ENCODE measurements around the gene GRIA1.

Gene GRIA1

DNA sequence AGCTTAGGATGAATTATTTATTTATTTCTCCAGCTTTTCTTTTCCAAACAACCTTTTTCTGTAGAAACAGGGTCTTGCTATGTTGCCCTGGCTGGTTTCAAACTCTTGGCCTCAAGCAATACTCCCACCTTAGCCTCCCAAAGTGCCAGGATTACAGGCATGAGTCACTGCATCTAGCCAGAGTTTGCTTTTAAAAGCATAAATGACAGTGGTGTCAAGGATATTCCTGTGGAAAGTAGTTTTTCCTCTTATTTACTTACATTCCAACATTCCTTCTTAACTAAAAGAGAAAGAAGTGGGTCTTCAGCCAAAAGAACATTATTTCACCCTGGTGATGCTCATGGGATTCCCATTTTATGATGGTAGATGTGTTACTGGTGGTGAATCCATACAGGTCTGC is 62.4 kb downstream of the GRIA1 start:
- DNase-seq, result no peak

DNA sequence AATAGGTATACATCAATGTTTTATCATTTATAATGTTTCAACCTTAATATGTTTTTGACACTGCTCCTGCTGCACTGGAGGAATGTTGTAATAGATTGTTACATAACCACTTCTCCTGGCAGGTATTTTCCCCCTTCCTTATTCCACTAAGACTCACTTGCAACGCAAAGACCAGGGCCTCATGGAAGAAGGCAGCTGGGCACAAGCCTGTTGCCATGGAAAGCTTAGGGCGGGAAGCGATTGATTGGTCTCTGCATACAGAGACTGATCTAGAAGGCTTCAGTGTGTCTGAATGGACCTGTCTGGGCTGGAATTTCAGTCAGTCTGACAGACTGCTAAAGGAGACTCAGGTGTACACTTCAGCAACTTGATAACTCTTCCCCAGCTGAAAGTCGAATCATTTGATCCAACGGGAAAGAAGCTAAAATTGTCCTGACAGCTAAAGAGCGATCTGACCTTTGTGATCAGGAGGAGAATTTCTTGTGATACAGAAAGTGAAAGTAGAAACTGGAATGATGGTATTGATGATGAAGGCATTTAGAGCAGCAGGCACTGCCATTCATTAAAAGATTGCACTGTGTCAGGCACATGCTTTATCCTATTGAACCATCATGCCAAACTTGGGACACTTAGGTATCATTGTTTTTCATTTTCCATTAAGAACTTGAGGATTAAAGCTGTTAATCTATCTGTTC is 65.1 kb downstream of the GRIA1 start:
- no peak for DNase-seq

DNA sequence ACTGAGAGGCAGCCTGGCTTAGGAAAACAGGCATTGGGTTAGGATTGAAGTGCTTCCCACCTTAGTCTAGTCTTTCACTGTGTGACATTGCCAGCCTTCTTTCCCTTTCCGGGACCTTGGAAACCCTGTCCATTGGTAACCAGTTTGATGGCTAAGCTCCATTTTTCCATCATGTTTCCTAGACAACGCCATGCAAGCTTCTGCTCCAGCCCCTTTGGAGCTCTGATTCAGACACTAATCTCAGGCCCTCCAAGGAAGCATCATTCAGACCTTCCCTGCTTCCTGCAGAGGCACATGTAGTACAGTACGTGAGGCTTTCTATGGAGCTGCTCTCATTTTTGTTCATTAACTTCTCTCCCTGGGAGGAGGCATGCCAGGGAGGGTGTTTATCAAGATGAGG is 68.5 kb downstream of the GRIA1 start:
- DNase-seq, result no peak

DNA sequence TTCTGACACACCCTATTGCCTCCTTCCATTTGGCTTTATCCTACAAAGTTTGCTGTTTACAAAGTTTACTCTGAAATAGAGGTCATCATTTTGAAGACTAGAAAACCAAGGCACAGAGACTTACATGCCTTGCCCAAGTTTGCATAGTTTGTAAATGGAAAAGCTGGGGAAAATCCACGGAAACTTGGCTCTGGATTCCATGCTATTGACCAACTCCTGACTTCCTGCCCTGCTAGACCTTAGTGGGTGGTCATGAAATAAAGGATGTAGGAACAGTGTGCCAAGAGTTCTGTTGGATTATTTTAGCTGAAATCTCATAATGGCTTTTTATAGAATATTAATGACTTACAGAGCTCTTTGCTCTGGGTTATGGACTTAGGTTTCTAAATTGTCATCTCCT is 69.5 kb downstream of the GRIA1 start:
- no peak for DNase-seq

DNA sequence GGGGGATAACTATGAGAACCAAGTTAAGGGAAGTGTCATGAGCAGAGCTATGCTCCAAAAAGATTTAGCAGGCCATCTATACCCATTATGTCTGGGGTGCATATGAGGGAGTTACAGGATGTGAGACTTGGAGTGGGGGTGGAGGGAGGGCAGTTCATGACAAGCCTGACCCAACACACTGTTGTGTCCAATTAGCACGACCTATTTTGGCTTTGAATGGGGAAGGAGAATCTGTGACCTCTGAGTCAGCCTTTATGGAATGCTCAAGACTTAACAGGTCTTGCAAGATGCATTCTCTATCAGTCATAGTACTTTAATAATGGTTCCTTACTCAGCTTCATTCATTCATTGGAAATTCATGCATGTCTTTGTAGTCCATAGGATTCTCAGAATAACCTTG is 71.7 kb downstream of the GRIA1 start:
- peak; percentile 82 for DNase-seq

DNA sequence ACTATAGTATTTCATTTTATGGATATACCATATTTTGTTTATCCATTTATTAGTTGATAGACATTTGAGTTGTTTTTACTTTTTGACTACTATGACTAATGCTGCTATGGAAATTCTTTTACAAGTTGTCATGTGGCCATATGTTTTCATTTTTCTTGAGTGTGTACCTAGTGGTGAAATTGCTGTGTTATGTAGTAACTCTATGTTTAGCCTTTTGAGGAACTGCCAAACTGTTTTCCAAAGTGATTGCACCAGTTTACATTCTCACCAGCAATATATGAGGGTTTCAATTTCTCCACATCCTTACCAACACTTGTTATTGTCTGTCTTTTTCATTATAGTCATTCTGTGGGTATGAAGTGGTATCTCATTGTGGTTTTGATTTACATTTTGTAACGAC is 75.4 kb downstream of the GRIA1 start:
- DNase-seq, result no peak

DNA sequence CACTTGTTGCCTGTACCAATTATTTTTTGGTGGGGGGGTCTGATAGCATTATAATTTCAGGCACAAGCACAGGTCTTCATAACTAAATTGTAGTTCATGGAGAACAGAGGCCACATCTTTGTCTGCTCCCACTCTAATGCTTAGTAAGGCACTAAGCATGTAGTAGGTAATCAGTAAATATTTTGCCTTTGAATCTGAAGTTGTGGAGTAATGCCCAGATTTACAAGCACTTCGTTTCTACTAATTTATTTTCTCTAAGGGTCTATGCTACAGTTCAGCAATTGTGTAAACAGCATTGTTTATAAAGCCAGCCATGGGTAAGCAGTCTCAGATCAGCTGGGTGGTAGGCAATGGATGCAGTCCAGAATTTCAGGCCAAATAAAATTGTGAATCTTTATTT is 78.6 kb downstream of the GRIA1 start:
- DNase-seq, result no peak

DNA sequence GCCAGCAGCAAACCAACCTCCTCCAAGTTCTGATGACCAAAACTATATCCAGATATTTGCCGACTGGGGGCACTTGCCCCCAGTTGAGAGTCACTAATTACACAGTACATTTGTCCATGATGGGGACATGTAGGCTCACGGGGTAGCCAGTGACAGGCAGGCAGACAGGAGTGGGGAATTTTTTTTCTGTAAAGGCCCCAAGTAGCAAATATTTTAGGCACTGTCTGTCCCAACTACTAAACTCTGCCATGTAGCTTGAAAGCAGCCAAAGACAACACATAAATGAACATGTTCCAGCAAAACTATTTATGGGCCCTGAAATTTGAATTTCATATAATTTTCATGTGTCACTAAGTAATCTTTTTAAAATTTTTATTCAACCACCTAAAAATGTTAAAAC is 80.7 kb downstream of the GRIA1 start:
- DNase-seq, result no peak

DNA sequence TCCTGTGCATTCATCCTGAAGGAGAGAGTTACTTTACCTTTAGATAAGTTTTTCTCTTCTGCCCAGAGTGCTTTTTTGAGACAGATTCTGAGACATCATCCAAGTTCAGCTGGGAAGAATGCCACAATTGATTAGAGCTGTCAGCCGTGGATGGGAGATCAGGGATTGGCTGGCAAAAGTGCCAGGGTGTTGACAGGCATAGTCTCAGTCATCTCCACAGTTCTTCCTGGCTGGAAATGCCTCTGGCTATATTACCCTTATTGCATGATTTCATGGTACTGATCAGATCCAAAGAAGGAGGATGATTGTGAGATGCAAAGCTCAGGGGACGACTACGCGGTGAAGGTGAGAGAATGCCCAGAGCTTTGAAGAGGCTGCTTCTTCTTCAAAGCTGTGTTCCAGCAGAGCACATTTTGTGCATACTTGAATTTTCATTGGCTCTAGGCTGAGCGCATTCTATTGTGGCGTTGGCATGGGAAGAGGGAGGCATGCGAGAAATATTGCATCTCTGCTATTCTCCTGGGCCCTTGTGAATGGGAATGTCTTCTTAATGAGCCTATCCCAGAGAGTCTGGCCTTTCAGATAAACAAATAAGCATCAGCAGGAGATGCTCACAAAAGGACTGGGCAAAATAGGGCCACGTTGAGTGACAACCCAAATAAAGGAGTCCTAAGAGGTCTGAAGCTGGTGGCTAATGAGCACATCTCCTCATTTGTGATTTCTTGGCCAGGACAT is 82.1 kb downstream of the GRIA1 start:
- DNase-seq, result no peak

DNA sequence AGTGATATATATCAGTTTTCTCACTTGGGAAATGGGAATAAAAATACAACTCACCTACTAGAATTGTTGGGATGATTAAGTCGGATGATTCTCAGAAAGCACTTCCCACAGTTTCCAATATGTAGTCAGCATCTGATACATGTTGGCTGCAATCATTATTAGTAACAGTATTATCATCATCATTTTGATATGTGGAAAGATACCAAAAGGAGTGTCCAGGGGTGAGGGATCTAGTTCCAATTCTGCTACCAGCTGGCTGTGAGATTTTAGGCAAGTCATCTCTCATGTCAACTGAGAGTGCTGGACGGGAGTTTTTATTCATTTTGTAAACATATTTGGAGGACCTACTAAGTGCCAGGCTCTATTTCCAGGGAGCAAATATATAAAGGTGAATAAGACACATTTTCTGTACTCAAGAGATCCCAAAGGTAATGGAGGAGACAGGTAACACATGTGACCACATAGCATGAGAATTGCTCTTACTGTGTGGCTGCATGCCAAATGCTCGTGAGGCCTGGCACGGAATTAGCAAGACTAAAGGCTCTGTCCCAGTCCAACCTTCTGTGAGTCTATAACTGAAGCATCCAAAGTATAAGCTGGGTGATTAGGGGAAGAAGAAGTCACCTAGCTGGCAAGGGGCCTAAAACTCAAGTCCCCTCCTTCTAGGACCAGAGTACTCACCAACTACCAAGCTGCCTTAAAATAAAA is 83.0 kb downstream of the GRIA1 start:
- DNase-seq, result no peak

DNA sequence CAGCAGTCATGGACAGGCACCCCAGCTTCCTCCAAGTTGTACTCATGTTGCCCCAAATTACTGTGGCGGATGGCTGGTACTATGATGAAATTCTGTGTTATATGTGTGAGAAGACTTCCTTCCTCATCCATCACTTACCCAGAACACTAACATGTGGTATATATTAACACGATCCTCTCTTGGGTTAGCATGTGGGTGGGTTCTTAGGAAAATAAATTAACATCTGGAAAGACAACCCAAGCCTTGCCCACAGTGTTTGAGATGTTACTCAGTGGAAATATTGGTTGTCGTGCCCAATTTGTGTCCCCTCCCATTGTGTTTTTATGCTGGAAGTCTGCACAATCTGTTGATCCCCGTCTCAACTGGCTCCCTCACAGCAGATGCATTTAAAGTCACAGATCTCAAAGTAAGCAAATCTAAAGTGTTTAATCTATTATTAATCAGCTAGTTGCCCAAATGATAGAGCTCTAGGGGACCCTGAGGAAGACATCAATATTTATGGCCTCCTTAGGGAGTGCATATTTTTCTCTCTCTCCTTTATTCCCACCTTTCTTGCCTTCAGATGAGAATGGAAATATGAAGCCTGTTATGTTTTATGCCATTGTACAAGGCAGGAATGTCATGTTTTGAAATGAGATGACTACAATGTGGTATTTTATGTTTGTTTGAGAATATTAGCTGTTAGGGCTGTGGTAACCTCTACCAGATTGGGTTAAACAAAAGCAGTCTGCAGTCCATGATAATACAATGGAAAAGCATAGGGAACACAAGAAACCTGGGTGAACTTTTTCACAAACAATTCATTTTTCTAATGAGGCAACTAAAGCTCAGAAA is 93.9 kb downstream of the GRIA1 start:
- no peak for DNase-seq

DNA sequence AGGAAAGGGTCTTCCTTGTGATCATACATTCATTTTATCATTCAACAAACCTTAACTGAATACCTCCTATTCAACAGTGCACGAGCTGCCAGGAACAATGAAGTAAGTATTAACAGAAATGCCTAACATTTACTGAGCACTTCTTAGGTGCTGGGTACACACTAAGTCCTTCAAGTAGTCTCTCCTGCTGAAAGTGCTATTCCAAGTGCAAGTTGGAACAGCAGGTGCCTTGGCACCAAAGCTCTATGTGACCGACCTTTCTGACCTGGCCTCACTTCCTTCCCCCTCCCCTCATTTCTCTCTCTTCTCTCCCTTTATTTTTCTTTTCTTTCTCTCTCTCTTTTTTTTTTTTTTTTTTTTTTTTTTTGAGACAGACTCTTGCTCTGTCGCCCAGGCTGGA is 94.5 kb downstream of the GRIA1 start:
- no peak for DNase-seq

DNA sequence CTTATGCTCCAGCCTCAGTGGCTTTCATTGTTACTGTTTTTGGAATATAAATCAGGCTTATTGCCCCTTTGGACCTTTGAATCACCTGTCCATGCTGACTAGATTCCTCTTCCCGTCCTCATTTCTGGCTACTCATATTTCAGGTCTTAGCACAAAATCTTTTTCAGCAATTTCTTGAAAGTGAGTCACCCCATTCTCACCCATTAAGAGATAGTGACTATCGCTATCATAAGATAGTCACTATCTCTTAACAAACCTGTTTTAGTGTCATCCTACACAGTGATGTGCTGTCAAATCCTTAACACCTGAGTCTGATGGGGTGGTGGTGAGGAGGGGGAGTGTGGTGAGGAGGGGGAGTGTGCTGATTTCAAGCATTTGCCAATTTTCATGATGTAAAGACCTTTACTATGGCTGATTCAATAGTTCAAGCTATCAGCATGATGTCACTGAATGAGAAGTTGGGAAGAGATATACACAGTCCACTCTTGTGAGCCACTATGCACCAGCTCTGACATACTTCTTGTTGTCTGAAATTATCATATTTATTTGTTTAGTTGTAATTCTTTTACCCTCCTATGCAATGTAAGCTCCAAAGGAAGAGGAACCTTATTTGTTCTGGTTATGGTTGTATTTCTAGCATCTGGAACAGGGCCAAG is 95.3 kb downstream of the GRIA1 start:
- no peak for DNase-seq

DNA sequence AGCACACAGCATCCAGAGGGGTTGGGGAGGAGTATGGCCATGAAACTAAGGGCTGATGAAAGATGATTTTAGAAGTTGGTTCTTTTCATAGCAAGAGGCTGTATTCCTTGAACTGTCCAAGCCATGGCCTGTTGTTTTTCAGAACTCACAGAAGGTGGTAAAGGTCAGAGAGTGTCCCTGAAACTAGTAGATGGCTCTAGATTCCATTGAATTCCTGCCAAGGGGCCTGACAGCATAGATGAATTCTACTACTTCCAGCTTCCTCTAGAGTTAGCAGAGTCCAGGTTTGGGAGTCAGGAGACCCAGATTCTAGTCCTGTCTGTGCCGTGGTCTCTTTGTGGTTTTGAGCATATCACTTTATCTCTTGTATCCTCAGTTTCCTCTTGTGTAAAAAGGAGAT is 101.6 kb downstream of the GRIA1 start:
- DNase-seq, result no peak

DNA sequence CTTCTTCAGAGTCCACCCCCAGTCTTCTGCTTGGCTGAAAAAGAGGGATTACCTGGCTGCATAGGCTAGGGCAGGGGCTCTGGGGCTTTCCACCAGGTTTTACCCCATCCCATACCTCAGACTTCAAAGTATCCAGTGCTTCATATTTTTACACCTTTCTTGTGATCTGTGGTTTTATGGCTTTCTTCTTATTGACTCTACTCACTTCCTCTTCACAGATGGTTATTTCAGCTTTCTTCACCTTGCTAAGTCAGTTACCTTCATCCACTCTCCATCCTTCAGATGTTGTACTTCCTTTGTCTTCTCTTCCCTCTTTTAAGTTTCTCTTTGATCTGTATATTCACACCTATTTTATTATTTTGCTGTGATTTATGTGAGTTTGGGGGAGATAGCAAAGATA is 104.3 kb downstream of the GRIA1 start:
- DNase-seq, result no peak

DNA sequence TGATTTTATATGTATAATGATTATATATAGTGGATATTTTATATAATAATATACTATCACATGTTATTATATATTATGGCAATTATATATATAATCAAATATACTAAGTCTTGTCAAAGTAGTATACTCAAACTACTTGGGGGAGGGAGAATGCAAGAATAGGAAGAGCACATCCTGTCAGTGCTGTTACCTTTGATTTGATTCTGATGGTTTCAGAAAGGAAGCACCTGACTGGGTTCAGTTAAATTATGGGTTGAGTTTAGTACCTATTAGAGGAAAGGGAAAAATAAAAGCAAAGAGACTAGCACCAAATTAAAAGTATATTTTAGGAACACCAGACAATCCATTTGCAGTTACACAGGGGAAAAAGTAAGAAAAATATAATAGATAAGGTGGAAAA is 107.6 kb downstream of the GRIA1 start:
- no peak for DNase-seq

DNA sequence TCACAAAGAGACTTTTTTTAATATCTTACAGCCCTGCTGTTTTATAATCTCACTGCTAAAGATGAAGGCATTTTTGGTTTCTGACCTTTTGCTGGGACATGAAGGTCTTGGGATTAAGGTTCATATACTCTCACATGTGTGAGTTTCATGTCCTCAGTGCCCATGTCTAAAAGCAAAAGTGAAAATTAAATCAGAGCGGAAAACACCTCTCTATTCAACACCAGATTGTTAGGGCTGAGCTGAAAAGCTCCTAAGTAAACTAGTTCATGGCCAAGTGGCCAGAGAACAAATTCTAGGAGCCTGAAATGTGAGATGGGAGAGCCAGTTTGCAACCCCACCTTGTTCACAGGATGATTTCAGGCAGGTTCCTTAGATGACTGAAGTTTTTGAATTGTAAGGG is 110.9 kb downstream of the GRIA1 start:
- no peak for DNase-seq

DNA sequence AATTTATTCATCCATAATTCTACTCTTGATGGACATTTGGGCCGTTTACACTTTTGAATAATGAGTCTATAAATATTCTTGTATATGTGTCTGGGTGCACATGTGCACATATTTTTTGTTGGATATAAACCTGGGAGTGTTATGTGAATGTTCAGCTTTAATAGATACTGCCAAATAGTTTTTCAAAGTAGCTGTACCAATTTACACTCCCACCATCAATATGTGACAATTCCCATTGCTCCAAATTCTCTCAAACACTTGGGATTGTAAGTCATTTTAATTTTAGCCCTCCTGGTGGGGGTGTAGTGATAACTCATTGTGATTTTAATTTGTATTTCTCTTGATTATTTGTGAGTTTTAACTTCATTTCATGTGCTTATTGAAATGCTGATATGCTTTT is 114.9 kb downstream of the GRIA1 start:
- DNase-seq, result no peak

DNA sequence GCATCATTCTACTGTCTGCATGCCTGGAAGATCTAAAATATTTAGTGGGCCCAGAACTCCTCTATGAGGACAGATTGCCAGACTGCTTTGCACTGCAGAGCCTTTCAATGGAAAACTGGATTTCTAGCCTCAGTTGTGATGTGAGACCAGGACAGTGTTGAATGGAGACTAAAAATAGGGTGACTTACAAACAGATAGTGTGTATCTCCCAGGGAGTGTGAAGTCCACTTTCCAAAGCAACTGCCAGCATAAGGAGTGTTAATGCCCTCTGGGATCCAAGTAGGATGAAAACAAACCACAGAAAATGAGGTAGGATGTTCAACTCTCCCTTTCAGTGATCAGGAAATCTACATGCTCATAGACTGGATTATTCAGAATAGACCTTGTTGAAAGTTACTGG is 119.5 kb downstream of the GRIA1 start:
- no peak for DNase-seq

DNA sequence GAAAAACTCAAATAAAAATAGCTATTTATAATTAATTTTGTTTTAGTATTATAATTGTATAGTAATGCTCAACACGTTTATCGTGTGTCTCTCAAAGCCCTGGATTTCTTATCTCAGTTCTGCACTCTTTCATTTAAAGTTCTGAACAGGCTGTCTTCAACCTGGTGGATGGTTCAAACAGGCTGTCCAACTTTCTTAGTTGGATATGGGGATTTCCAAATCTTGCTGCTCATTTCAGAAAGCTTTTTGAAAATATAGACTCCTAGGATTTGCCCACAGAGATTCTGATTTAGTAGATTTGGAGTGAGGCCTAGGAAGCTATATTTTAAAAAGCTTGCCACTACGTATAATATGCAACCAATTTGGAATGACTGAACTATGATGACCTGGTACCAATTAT is 120.3 kb downstream of the GRIA1 start:
- DNase-seq, result no peak

DNA sequence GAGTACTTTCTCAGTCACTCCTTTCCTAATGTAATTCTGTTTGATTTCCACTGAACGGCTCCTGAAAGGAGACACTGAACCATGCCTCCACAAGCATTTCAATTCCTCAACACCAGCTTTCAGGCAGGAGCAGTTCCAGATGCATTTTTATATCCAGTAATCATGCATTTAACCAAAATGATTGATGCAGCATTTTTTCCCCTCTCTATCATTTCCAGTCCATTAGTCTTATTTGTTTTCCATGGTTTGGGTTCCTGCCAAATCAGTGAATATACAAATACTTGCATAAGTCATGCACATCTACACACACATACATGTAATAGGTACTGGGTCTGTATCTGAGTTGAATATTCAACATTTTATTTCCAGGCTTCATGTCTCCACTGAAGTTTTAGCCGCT is 122.7 kb downstream of the GRIA1 start:
- DNase-seq, result no peak

DNA sequence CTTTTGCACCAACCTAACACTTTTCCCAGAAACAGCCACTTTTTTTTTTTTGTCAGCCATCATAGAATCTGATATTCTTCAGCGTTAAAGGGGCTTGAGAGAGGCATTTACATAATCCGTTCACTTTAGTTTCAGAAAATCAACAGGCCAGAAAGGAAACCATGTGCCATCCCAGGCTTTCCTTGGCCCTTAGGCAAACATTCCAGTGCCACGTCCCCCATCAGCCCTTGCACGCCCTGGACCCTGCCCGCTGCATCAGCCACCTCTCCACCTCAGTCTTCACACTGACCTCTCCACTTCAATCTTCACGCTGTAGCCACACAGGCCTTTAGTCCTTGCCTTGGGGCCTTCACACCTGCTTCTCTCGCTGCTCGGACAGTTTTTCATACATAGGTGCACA is 123.2 kb downstream of the GRIA1 start:
- no peak for DNase-seq

DNA sequence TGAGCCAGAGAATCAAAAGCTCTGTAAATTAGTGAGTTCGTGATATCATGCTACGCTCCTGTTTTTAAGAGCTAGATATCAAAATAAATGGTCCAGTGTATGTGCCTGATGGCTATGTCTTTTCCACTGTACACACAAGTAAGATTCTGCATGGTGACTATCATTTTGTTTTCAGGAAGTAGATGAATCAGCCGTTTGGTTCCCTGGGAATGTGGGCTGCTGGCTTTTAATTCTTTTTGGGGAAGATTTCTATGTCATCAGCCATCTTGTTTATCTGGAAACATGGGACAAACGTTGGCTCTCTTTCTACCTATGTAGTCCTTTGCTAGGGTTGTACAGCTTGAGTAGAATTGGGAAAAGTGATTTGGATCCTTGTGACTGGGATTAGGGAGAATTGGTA is 126.7 kb downstream of the GRIA1 start:
- DNase-seq, result no peak

All from islet precursor cell (in vitro differentiated cells).